IMR-90 (cell line): ENCODE data around the gene CRYGA. TPM values are rescaled to one million over a fixed set of nuclear protein-coding genes. Genes with fewer than 3 reads are reported as not detected.

ENCODE experiments used
- ATAC-seq: fragments of 200-7000 bp; cut with Tn5 transposase; 2 replicates; pipeline ENCODE4 v1.9.1; 2020; ENCODE audit warnings: low read depth, mild to moderate bottlenecking, moderate library complexity
- BruUV-seq: library from RNA; stranded (reverse); fragments of 400-500 nt; replicated peaks from 2 replicates; lab custom pipeline; 2021; lab: Mats Ljungman, UMichigan
- CTCF ChIA-PET: fragments of 300-600 bp; formaldehyde crosslinking; extraction: SDS; loops from one replicate; lab custom pipeline; 2021; ENCODE audit warnings: antibody characterized with exemption; lab: Yijun Ruan, JAX
- POLR2A ChIA-PET: fragments of 300-600 bp; sonication (Branson Sonifier 250); formaldehyde crosslinking; loops from one replicate; lab custom pipeline; 2022; ENCODE audit warnings: antibody characterized with exemption; ENCODE audit not compliant: unreplicated experiment; lab: Charles Lee
- DNase-seq: peaks from one replicate; pipeline ENCODE4 v3.0.0; 2013
- H2AFZ ChIP-seq: replicated peaks from 2 replicates; pipeline ENCODE3; 2013; ENCODE audit warnings: low read length, mild to moderate bottlenecking; ENCODE audit not compliant: poor library complexity
- H2AK5ac ChIP-seq: 2 replicates; pipeline ENCODE4 v1.6.1; 2013; ENCODE audit warnings: low read depth, low read length, inconsistent platforms
- H2AK9ac ChIP-seq: replicated peaks from 2 replicates; pipeline ENCODE3; 2013; ENCODE audit warnings: mild to moderate bottlenecking, low read depth, low read length, moderate library complexity; ENCODE audit not compliant: poor library complexity
- H2BK120ac ChIP-seq: 2 replicates; pipeline ENCODE4 v1.6.1; 2013; ENCODE audit warnings: low read depth, low read length, inconsistent platforms
- H2BK15ac ChIP-seq: 3 replicates; pipeline ENCODE4 v1.6.1; 2013; ENCODE audit warnings: low read depth, low read length, inconsistent platforms
- H2BK20ac ChIP-seq: 2 replicates; pipeline ENCODE4 v1.6.1; 2013; ENCODE audit warnings: low read depth, mild to moderate bottlenecking, inconsistent platforms, low read length, moderate library complexity
- H2BK5ac ChIP-seq: 2 replicates; pipeline ENCODE4 v1.6.1; 2013; ENCODE audit warnings: mild to moderate bottlenecking, low read depth, low read length, inconsistent platforms; ENCODE audit not compliant: poor library complexity, severe bottlenecking
- H3K14ac ChIP-seq: replicated peaks from 2 replicates; pipeline ENCODE4 v1.6.1; 2013; ENCODE audit warnings: low read depth, low read length, inconsistent platforms
- H3K18ac ChIP-seq: 2 replicates; pipeline ENCODE4 v1.6.1; 2013; ENCODE audit warnings: low read depth, low read length, control low read depth
- H3K23ac ChIP-seq: 2 replicates; pipeline ENCODE4 v1.6.1; 2013; ENCODE audit warnings: low read depth, low read length, inconsistent platforms
- H3K27ac ChIP-seq: 2 replicates; pipeline ENCODE4 v1.5.1; 2013; ENCODE audit warnings: mild to moderate bottlenecking, control low read depth, low read length; ENCODE audit not compliant: insufficient read depth
- H3K27me3 ChIP-seq: 2 replicates; pipeline ENCODE4 v1.6.1; 2013; ENCODE audit warnings: low read length; ENCODE audit not compliant: control insufficient read depth, insufficient read depth
- H3K36me3 ChIP-seq: 2 replicates; pipeline ENCODE4 v1.6.1; 2013; ENCODE audit warnings: low read length, mixed read lengths; ENCODE audit not compliant: control insufficient read depth, insufficient read depth
- H3K4ac ChIP-seq: 2 replicates; pipeline ENCODE4 v1.6.1; 2013; ENCODE audit warnings: low read depth, low read length, inconsistent platforms
- H3K4me1 ChIP-seq: 2 replicates; pipeline ENCODE4 v1.6.1; 2013; ENCODE audit warnings: low read length, mixed read lengths; ENCODE audit not compliant: control insufficient read depth, insufficient read depth
- H3K4me2 ChIP-seq: 2 replicates; pipeline ENCODE4 v1.6.1; 2013; ENCODE audit warnings: low read depth, mild to moderate bottlenecking, control low read depth, low read length, moderate library complexity
- H3K4me3 ChIP-seq: 2 replicates; pipeline ENCODE4 v1.5.1; 2013; ENCODE audit warnings: low read depth, mild to moderate bottlenecking, control low read depth, low read length, moderate library complexity; ENCODE audit not compliant: insufficient read depth
- H3K56ac ChIP-seq: 2 replicates; pipeline ENCODE4 v1.6.1; 2013; ENCODE audit warnings: low read length, inconsistent platforms; ENCODE audit not compliant: insufficient read depth; ENCODE audit errors: extremely low read depth
- H3K79me1 ChIP-seq, 2 experiments: 2 replicates each; pipeline ENCODE4 v1.6.1; 2013; ENCODE audit warnings: low read length in 2 of 2, inconsistent platforms in 1 of 2, low read depth in 1 of 2
- H3K9ac ChIP-seq: 2 replicates; pipeline ENCODE4 v1.6.1; 2013; ENCODE audit warnings: low read depth, low read length, control low read depth
- H3K9me1 ChIP-seq: 2 replicates; pipeline ENCODE4 v1.6.1; 2013; ENCODE audit warnings: low read length, inconsistent platforms; ENCODE audit not compliant: insufficient read depth
- H3K9me3 ChIP-seq: 2 replicates; pipeline ENCODE4 v1.6.1; 2013; ENCODE audit warnings: low read length; ENCODE audit not compliant: control insufficient read depth, insufficient read depth
- H4K20me1 ChIP-seq: 2 replicates; pipeline ENCODE4 v1.6.1; 2013; ENCODE audit warnings: low read length, inconsistent platforms; ENCODE audit not compliant: insufficient read depth
- H4K5ac ChIP-seq: 2 replicates; pipeline ENCODE4 v1.6.1; 2013; ENCODE audit warnings: mild to moderate bottlenecking, low read depth, low read length, control low read depth
- H4K8ac ChIP-seq, 2 experiments: 2 replicates each; pipeline ENCODE4 v1.6.1; 2013; ENCODE audit warnings: low read depth in 2 of 2, low read length in 2 of 2, control low read depth in 1 of 2, inconsistent platforms in 1 of 2
- H4K91ac ChIP-seq: 2 replicates; pipeline ENCODE4 v1.6.1; 2013; ENCODE audit warnings: low read depth, low read length, inconsistent platforms; ENCODE audit not compliant: insufficient read depth
- BHLHE40 ChIP-seq: fragments of 150-350 bp; IDR thresholded peaks from 2 replicates; pipeline ENCODE4 v1.6.1; 2016; ENCODE audit warnings: mild to moderate bottlenecking, low read depth, low read length
- ELK1 ChIP-seq: fragments of 150-350 bp; IDR thresholded peaks from 2 replicates; pipeline ENCODE4 v1.6.1; 2016; ENCODE audit warnings: low read depth, mild to moderate bottlenecking, low read length, moderate library complexity, borderline replicate concordance
- FOS ChIP-seq: fragments of 150-350 bp; IDR thresholded peaks from 2 replicates; pipeline ENCODE4 v1.6.1; 2016; ENCODE audit warnings: low read depth, low read length
- MAFK ChIP-seq: IDR thresholded peaks from 2 replicates; pipeline ENCODE4 v1.6.1; 2012; ENCODE audit warnings: low read depth, low read length, improper control_type of control experiment
- MAZ ChIP-seq: IDR thresholded peaks from 2 replicates; pipeline ENCODE4 v1.6.1; 2012; ENCODE audit warnings: low read depth, mild to moderate bottlenecking, low read length, improper control_type of control experiment, moderate library complexity, borderline replicate concordance
- MXI1 ChIP-seq: IDR thresholded peaks from 2 replicates; pipeline ENCODE4 v1.6.1; 2012; ENCODE audit warnings: low read depth, mild to moderate bottlenecking, low read length, moderate library complexity, borderline replicate concordance
- RAD21 ChIP-seq: IDR thresholded peaks from 2 replicates; pipeline ENCODE4 v1.6.1; 2012; ENCODE audit warnings: low read length, improper control_type of control experiment
- dilution Hi-C: fragments of 300-500 bp; cut with HindIII; formaldehyde crosslinking; loops from one replicate; pipeline ENCODE4 v1.14.3; 2018; ENCODE audit warnings: low sequenced_read_pairs; ENCODE audit not compliant: unreplicated experiment
- in situ Hi-C: fragments of 300-500 bp; cut with MboI; formaldehyde crosslinking; loops from 3 replicates; pipeline ENCODE4 v1.14.3; 2019; ENCODE audit warnings: low sequenced_read_pairs, inconsistent platforms, mixed read lengths
- intact Hi-C: fragments of 100-400 bp; cut with micrococcal nuclease; formaldehyde crosslinking; loops from 2 replicates; pipeline ENCODE4 v1.10.0; 2022
- polyA plus RNA-seq, 3 experiments: library from polyadenylated mRNA; depleted of rRNA; stranded (reverse); fragments of >200 nt; gene quantifications; 2 replicates each; pipeline ENCODE4 v1.2.3, GENCODE V29; 2012; ENCODE audit warnings: low replicate concordance in 1 of 3
- total RNA-seq: library from RNA; depleted of rRNA; stranded (reverse); fragments of >200 nt; gene quantifications from 2 replicates; pipeline ENCODE4 v1.2.3, GENCODE V29; 2012
- TF ChIP-seq, protein P1 (sequence below): fragments of 150-350 bp; IDR thresholded peaks from 2 replicates; pipeline ENCODE4 v1.6.1; 2017; ENCODE audit warnings: mild to moderate bottlenecking, antibody characterized with exemption, low read length, low read depth

Gene CRYGA
- total and polyA plus RNA-seq, 2 of the 4 experiments (the other 2 are of a cell fraction): not detected

DNA sequence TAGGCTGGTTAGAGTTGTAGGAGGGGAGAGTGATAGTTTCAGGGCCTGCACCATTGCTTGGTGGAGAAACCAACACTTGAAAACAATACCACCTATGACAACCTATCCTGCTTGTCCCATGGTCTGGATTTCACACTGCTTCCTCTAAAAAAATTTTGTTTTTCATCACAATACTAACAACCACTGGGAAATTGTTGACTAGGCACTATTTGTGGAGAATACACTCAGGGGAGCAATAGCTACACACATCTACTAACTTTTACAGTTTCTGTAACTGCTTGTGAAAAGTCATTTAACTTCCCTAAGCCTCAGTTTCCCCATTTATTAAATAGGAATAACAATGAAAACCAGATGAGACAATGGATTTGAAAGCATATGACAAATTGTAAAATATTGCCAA, 13.3 kb downstream of the CRYGA start:
- H2BK5ac ChIP-seq: no peak overlapping the region
- H3K23ac ChIP-seq: no peak overlapping the region
- DNase-seq (no peak), ATAC-seq (no peak)
- no peak overlapping the region for H2BK20ac ChIP-seq
- H4K5ac ChIP-seq: no peak overlapping the region
- H2AFZ ChIP-seq: no peak overlapping the region
- no peak overlapping the region for H3K4ac ChIP-seq
- H3K9me1 ChIP-seq: no peaks in the 10 kb centered on the region
- in situ Hi-C loops: no loop called here
- H4K91ac ChIP-seq: no peak overlapping the region
- intact Hi-C loops: loop anchor here (1.0 kb wide), 1 partner anchor 40 kb away; no protein-coding TSS in a partner anchor
- H4K20me1 ChIP-seq: no peaks in the 10 kb centered on the region
- dilution Hi-C loops: no loop called here
- H3K18ac ChIP-seq: no peak overlapping the region
- no peaks in the 10 kb centered on the region for H3K79me1 ChIP-seq
- TF ChIP-seq MXI1 (no peak), MAZ (no peak), ELK1 (no peak), MAFK (peak; percentile 40), RAD21 (no peak), BHLHE40 (no peak), FOS (no peak)
- TF ChIP-seq, protein P1, sequence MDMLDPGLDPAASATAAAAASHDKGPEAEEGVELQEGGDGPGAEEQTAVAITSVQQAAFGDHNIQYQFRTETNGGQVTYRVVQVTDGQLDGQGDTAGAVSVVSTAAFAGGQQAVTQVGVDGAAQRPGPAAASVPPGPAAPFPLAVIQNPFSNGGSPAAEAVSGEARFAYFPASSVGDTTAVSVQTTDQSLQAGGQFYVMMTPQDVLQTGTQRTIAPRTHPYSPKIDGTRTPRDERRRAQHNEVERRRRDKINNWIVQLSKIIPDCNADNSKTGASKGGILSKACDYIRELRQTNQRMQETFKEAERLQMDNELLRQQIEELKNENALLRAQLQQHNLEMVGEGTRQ: no peak
- 0 out of 2 replicates have a peak, but pooled peaks cover 1% of the 10 kb centered on the region for H3K27me3 ChIP-seq
- H3K4me2 ChIP-seq: no peak overlapping the region
- no peak overlapping the region for H2AK9ac ChIP-seq
- H3K14ac ChIP-seq: no peak overlapping the region
- H3K4me3 ChIP-seq: no peak overlapping the region
- no peak overlapping the region for H2BK120ac ChIP-seq
- no peak overlapping the region for H3K27ac ChIP-seq
- CTCF ChIA-PET: no interaction called here
- no peak overlapping the region for H4K8ac ChIP-seq
- H3K9ac ChIP-seq: no peak overlapping the region
- POLR2A ChIA-PET: no interaction called here
- H3K9me3 ChIP-seq: no peaks in the 10 kb centered on the region
- BruUV-seq: no TSS peak
- no peaks in the 10 kb centered on the region for H3K4me1 ChIP-seq
- no peak overlapping the region for H3K56ac ChIP-seq
- no peaks in the 10 kb centered on the region for H3K36me3 ChIP-seq
- no peak overlapping the region for H2AK5ac ChIP-seq
- no peak overlapping the region for H2BK15ac ChIP-seq
